GM12878 (cell line): ENCODE measurements around the gene EEPD1. TPM values are rescaled to one million over a fixed set of nuclear protein-coding genes. Genes with fewer than 3 reads are reported as not detected.

Experiments used
- BACH1 ChIP-seq: fragments of 450-650 bp; IDR thresholded peaks from 2 replicates; pipeline ENCODE4 v1.6.1; 2017; ENCODE audit warnings: mild to moderate bottlenecking, borderline replicate concordance
- CBFB ChIP-seq: IDR thresholded peaks from 2 replicates; pipeline ENCODE4 v1.6.1; 2016; ENCODE audit warnings: antibody characterized with exemption, low read depth
- CREB1 ChIP-seq: IDR thresholded peaks from 2 replicates; pipeline ENCODE4 v1.6.1; 2012; ENCODE audit warnings: low read depth, mild to moderate bottlenecking, inconsistent platforms
- CUX1 ChIP-seq: IDR thresholded peaks from 2 replicates; pipeline ENCODE4 v1.6.1; 2012; ENCODE audit warnings: improper control_type of control experiment, low read depth, low read length; ENCODE audit not compliant: insufficient replicate concordance
- ELK1 ChIP-seq: IDR thresholded peaks from 2 replicates; pipeline ENCODE4 v1.6.1; 2012; ENCODE audit warnings: low read depth, low read length, improper control_type of control experiment
- EP300 ChIP-seq, 2 experiments: fragments of 150-350 bp in 1 of 2; IDR thresholded peaks; 2 replicates each; pipeline ENCODE4 v1.6.1; 2011 to 2012; ENCODE audit warnings: low read depth in 2 of 2, low read length in 2 of 2, borderline replicate concordance in 1 of 2, improper control_type of control experiment in 1 of 2, inconsistent platforms in 1 of 2; ENCODE audit not compliant: control insufficient read depth in 1 of 2
- GABPA ChIP-seq: IDR thresholded peaks from 2 replicates; pipeline ENCODE4 v1.6.1; 2014; ENCODE audit warnings: antibody characterized with exemption, low read depth, mild to moderate bottlenecking, inconsistent platforms
- IKZF1 ChIP-seq: fragments of 450-650 bp; conservative IDR thresholded peaks from 2 replicates; pipeline ENCODE4 v1.6.1; 2017; ENCODE audit warnings: antibody characterized with exemption, mild to moderate bottlenecking
- MEF2A ChIP-seq: IDR thresholded peaks from 2 replicates; pipeline ENCODE4 v1.6.1; 2011; ENCODE audit warnings: low read depth, mild to moderate bottlenecking, low read length, moderate library complexity; ENCODE audit not compliant: insufficient read depth
- MLLT1 ChIP-seq: fragments of 450-650 bp; IDR thresholded peaks from 2 replicates; pipeline ENCODE4 v1.6.1; 2016; ENCODE audit warnings: mild to moderate bottlenecking
- MXI1 ChIP-seq: fragments of 150-350 bp; IDR thresholded peaks from 2 replicates; pipeline ENCODE4 v1.6.1; 2011; ENCODE audit warnings: low read depth, mild to moderate bottlenecking, inconsistent platforms, low read length, improper control_type of control experiment
- POLR2AphosphoS2 ChIP-seq: IDR thresholded peaks from 2 replicates; pipeline ENCODE4 v1.6.1; 2011; ENCODE audit warnings: low read depth, mild to moderate bottlenecking, low read length, improper control_type of control experiment, moderate library complexity
- PRDM15 ChIP-seq: fragments of 450-650 bp; formaldehyde crosslinking; IDR thresholded peaks from 2 replicates; pipeline ENCODE4 v1.4.0; 2020; ENCODE audit warnings: mild to moderate bottlenecking, moderate library complexity
- RELB ChIP-seq: fragments of 450-650 bp; IDR thresholded peaks from 2 replicates; pipeline ENCODE4 v1.6.1; 2017; ENCODE audit warnings: low read depth, mild to moderate bottlenecking, moderate library complexity
- STAT3 ChIP-seq: IDR thresholded peaks from 2 replicates; pipeline ENCODE4 v1.6.1; 2011; ENCODE audit warnings: low read depth, low read length, improper control_type of control experiment
- ZBED1 ChIP-seq: IDR thresholded peaks from 2 replicates; pipeline ENCODE4 v1.6.1; 2016; ENCODE audit warnings: borderline replicate concordance
- polyA plus RNA-seq, 11 experiments: library from polyadenylated mRNA; depleted of rRNA in 4 of 11; unstranded in 6 of 11; stranded (reverse) in 5 of 11; fragments of >200 nt; fragmentation: Nextera tagmentation in 4 of 11; fragmentation: Illumina TruSeq in 1 of 11; extraction: Ambion mirVana in 4 of 11; extraction: Trizol in 1 of 11; gene quantifications; 1 replicate in 1 of 11; 2 replicates in 10 of 11; pipeline versions ENCODE4 v1.2.1 to v1.2.3, GENCODE V29; 2011 to 2016; ENCODE audit warnings: inconsistent platforms in 2 of 11, missing spikeins in 2 of 11, low read depth in 1 of 11
- total RNA-seq, 4 experiments: library from RNA; depleted of rRNA in 3 of 4; stranded (reverse); fragments of >200 nt in 3 of 4; fragmentation: Illumina TruSeq in 1 of 4; extraction: Trizol in 1 of 4; gene quantifications; 2 replicates each; pipeline versions ENCODE4 v1.2.1 to v1.2.3, GENCODE V29; 2013 to 2021

The EEPD1 gene
- total and polyA plus RNA-seq, 10 of the 15 experiments (the other 5 are each of a cell fraction or from before 2014, with no cell fraction given), result 0.24 to 2.8 (median 0.86) TPM; not detected in 1

- TF ChIP-seq RELB (peak; percentile 48; the same call in 1 of the 2 replicates), PRDM15 (CRISPR knock-in tag) (no peak), MEF2A (no peak), POLR2AphosphoS2 (no peak), MLLT1 (no peak), CREB1 (no peak), EP300 (IDR thresholded peaks at IDR 0.05; ENCODE audit: borderline replicate concordance in 1 of 2, control insufficient read depth in 1 of 2, low read depth in 2 of 2, low read length in 2 of 2) (peak; percentile 24 to 33; a peak in 2 of 4 replicates), ELK1 (no peak), STAT3 (no peak), CBFB (no peak), GABPA (no peak), MXI1 (no peak), BACH1 (no peak), CUX1 (no peak), ZBED1 (no peak), IKZF1 (peak; percentile 67)
Observed at GRCh38 chr7:36264123-36264801, 111.2 kb downstream of the EEPD1 start (continued).
